Lung (tissue), 12 donors: Measurements from ENCODE around the gene DDX39A. TPM values are rescaled to one million over a fixed set of nuclear protein-coding genes. Genes with fewer than 3 reads are reported as not detected.

Experiments
- ATAC-seq: fragments of 200-7000 bp; cut with Tn5 transposase; one replicate; pipeline ENCODE4 v1.9.1; 2020; ENCODE audit warnings: moderate number of reproducible peaks; ENCODE audit not compliant: insufficient read depth, low FRiP score
- DNase-seq, 3 donors: peaks; one replicate each; pipeline ENCODE4 v3.0.0-alpha.2; 2013 to 2017
- H3K27ac ChIP-seq, 2 donors: one replicate each; pipeline ENCODE4 v1.5.1; 2013; ENCODE audit warnings: mild to moderate bottlenecking in 2 of 2, moderate library complexity in 2 of 2, control low read depth in 1 of 2, inconsistent platforms in 1 of 2, low read depth in 1 of 2, low read length in 1 of 2
- H3K27me3 ChIP-seq, 3 donors: one replicate each; pipeline ENCODE4 v1.5.1; 2013; ENCODE audit warnings: low read length in 2 of 3; ENCODE audit not compliant: control insufficient read depth in 3 of 3, insufficient read depth in 3 of 3
- H3K36me3 ChIP-seq, 4 donors: one replicate each; pipeline ENCODE4 v1.5.1; 2013; ENCODE audit warnings: low read length in 4 of 4, mild to moderate bottlenecking in 1 of 4, moderate library complexity in 1 of 4; ENCODE audit not compliant: control insufficient read depth in 4 of 4, insufficient read depth in 4 of 4
- H3K4me1 ChIP-seq, 5 donors: one replicate each; pipeline ENCODE4 v1.5.1; 2013; ENCODE audit warnings: low read length in 5 of 5, mild to moderate bottlenecking in 2 of 5, moderate library complexity in 1 of 5; ENCODE audit not compliant: control insufficient read depth in 5 of 5, insufficient read depth in 5 of 5
- H3K4me3 ChIP-seq: one replicate; pipeline ENCODE4 v1.5.1; 2013; ENCODE audit warnings: mild to moderate bottlenecking, control low read depth, moderate library complexity
- H3K9ac ChIP-seq, 2 donors: one replicate each; pipeline ENCODE4 v1.5.1; 2013; ENCODE audit warnings: low read length in 2 of 2, control low read depth in 1 of 2; ENCODE audit not compliant: insufficient read depth in 1 of 2
- H3K9me3 ChIP-seq, 4 donors: one replicate each; pipeline ENCODE4 v1.5.1; 2013; ENCODE audit warnings: low read length in 3 of 4, mild to moderate bottlenecking in 1 of 4, moderate library complexity in 1 of 4; ENCODE audit not compliant: control insufficient read depth in 4 of 4, insufficient read depth in 3 of 4
- WGBS, 2 donors: extraction: QIAGEN DNeasy Blood & Tissue Kit; methylation state at CpG; one replicate each; pipeline ENCODE4 v1.1.7; 2013; 5-methylcytosine and 5-hydroxymethylcytosine counted together
- polyA plus RNA-seq, 2 donors: library from polyadenylated mRNA; stranded (reverse); fragments of 200-250 nt; gene quantifications; one replicate each; pipeline ENCODE4 v1.2.1, GENCODE V29; 2013
- total RNA-seq, 2 donors: library from RNA; depleted of rRNA in 1 of 2; stranded (reverse); fragments of >200 nt in 1 of 2; gene quantifications; one replicate each; pipeline ENCODE4 v1.2.1, GENCODE V29; 2014 to 2021
- TF ChIP-seq, protein P1 (sequence below): IDR thresholded peaks from 2 replicates; pipeline ENCODE4 v1.5.1; 2012; ENCODE audit warnings: mild to moderate bottlenecking; ENCODE audit errors: control extremely low read depth, extremely low read depth
- donor health status: control.
- donor health status: control.
- donor health status: Bipolar disorder and iron deficiency.
- donor health status: healthy.
- donor health status: DM: yes; HTN: yes; CAD: no.

DDX39A gene
- total and polyA plus RNA-seq, 4 donors = 46.2 to 156 (median 97.7) TPM

DNA sequence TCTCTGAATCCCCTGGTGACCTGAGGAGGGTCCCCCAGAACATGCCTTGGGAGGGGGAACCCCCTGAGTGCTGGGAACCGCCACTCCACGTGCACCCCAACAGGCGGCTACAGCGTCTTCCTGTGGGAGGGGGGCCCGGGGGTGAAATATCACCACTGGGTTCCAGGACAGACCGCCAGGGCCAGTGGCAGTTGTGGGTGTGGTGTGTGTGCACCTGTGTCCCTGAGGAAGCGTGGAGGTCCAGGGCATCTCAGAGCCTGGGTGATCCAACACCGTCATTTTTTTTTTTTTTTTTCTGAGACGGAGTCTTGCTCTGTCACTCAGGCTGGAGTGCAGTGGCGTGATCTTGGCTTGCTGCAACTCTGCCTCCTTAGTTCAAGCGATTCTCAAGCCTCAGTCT is 33.6 kb downstream of the DDX39A start:
- TF ChIP-seq, protein P1, sequence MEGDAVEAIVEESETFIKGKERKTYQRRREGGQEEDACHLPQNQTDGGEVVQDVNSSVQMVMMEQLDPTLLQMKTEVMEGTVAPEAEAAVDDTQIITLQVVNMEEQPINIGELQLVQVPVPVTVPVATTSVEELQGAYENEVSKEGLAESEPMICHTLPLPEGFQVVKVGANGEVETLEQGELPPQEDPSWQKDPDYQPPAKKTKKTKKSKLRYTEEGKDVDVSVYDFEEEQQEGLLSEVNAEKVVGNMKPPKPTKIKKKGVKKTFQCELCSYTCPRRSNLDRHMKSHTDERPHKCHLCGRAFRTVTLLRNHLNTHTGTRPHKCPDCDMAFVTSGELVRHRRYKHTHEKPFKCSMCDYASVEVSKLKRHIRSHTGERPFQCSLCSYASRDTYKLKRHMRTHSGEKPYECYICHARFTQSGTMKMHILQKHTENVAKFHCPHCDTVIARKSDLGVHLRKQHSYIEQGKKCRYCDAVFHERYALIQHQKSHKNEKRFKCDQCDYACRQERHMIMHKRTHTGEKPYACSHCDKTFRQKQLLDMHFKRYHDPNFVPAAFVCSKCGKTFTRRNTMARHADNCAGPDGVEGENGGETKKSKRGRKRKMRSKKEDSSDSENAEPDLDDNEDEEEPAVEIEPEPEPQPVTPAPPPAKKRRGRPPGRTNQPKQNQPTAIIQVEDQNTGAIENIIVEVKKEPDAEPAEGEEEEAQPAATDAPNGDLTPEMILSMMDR = no peak
- Histone ChIP-seq H3K4me1 (peaks cover 5 to 24% (median 10%) of the 10 kb centered on the region in 5 donors), H3K4me3 (no peak overlapping the region), H3K36me3 (peaks cover 0 to 4% (median under 1%) of the 10 kb centered on the region in 4 donors), H3K9ac (no peak overlapping the region), H3K27me3 (no peaks in the 10 kb centered on the region), H3K9me3 (no peaks in the 10 kb centered on the region), H3K27ac (peak overlapping the region in 1 of 2 donors; percentile 52)
- no peak for ATAC-seq
- 32 to 49% methylated on average over 11 of the region's 11 CpGs for WGBS, 2 donors
- DNase-seq = no peak

DNA sequence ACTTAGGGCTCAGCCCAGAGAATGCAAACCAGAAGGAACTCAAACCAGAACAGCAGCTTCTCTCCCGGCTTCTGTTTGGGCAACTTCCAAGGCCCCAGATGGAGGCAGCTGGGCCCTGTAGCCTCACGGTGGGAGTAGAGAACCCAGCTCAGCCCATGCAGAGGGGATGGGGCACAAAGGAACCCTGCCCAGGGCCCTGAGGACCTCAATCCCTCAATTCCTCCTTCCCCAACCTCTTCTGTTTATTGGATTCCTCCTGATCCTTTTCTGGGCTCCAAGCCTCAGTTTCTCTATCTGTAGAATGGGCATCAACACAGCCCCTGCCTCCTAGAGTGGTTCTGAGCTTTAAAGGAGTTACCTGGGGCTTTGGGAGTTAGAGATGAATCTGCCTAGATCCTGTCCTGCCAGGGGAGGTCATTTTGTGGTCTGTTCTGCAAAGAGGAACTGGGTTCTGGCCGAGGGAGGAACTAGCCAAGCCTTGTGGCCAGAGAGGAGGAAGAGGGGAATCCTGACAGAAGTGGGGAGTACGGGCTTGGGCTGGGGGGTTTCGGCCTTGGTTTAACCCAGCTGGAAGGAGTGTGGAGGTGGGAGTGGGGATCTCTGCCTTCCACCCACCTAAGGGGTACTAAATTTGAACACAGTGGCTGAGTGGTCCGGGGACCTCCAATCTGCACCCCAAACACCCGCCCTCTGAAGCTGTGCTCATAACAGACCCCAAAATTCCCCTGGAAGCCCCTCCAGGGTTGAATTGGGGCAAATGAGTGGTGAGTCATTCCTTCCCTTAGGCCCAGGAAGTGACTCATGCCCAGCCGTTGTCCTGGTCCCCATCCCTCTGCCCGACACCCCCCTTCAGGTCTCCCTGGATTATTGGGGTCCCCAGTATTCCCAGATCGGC is 35.2 kb downstream of the DDX39A start:
- H3K4me1 ChIP-seq = peaks cover 9 to 30% (median 10%) of the 10 kb centered on the region in 5 donors
- DNase-seq (peak; percentile 78 to 85 (median 80)), ATAC-seq (no peak)

DNA sequence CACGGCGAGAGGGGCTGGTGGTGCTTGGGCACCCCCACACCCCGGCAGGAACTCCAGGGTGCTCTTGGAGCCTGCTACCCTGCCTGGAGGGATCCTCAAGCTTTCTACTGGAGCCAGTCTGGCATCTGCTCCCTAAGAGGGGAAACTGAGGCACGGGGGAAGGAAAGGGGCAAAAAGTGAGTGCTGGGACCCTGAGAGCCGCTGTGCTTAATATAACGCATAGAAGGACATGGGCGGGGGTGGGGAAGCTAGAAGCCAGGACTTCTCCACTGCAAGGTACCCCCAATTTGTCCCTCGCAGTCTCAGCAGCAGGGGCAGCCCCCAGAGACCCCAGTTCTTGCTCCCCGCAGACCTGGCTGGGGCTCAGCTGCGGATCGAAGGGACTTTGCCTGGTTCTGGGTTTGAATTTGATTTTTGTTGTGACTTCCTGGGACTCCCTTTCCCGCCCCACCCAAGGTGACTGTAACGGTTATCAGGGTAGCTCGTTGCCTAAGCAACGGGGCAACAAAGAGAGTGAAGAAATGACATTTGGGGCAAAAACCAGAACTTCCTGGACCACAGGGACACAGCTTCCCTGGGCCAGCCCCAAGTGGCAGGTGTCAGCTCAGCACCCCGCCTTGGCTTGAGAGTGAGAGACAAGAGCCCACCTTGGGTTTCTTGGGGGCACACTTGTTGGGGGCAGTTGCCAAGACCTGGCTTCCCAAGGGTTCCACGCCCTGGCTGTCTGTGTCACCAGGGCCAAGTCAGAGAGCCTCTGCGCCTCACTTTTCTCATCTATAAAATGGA is 37.3 kb downstream of the DDX39A start:
- H3K27me3 ChIP-seq = no peaks in the 10 kb centered on the region
- H3K36me3 ChIP-seq = no peaks in the 10 kb centered on the region
- H3K27ac ChIP-seq = peak overlapping the region; percentile 89 to 93
- peak in 1 of 3 donors; percentile 29 for DNase-seq
- 11% methylated on average over 18 of the region's 18 CpGs for WGBS, 2 donors
- no peaks in the 10 kb centered on the region for H3K9me3 ChIP-seq
- TF ChIP-seq, protein P1 = no peak
- peak overlapping the region; percentile 31 for H3K4me3 ChIP-seq
- H3K4me1 ChIP-seq = peaks cover 10 to 31% (median 11%) of the 10 kb centered on the region in 5 donors
- peak; percentile 27 for ATAC-seq
- H3K9ac ChIP-seq = peak overlapping the region in 1 of 2 donors; percentile 55

More for the DNA sequence above, 35.2 kb downstream of the DDX39A start:
- peaks cover 0 to 3% (median 0%) of the 10 kb centered on the region in 4 donors for H3K36me3 ChIP-seq
- H3K9me3 ChIP-seq = no peaks in the 10 kb centered on the region
- peak overlapping the region in 1 of 2 donors; percentile 19 for H3K9ac ChIP-seq
- peak overlapping the region; percentile 76 to 95 for H3K27ac ChIP-seq
- WGBS, 2 donors = 10 to 21% methylated on average over 10 of the region's 10 CpGs
- TF ChIP-seq, protein P1 = no peak
- no peaks in the 10 kb centered on the region for H3K27me3 ChIP-seq
- H3K4me3 ChIP-seq = peak overlapping the region; percentile 24
